OCI-LY3 (cell line): Measurements from ENCODE around the gene OSTM1.

Experiments used
- H2AFZ ChIP-seq: fragments of 200-600, 300-600 bp; shearing (Covaris generic); 2 replicates; pipeline ENCODE4 v1.6.0; 2014; ENCODE audit warnings: antibody characterized with exemption, low read depth, low read length
- H3K27ac ChIP-seq: fragments of 200-600, 300-600 bp; sonication (generic); 2 replicates; pipeline ENCODE4 v1.5.1; 2014; ENCODE audit warnings: mild to moderate bottlenecking, low read length, moderate library complexity, mixed read lengths
- H3K27me3 ChIP-seq: fragments of 200-600, 300-600 bp; sonication (generic); 2 replicates; pipeline ENCODE4 v1.6.1; 2014; ENCODE audit warnings: low read depth, low read length, mixed read lengths
- H3K36me3 ChIP-seq: fragments of 200-600, 300-600 bp; sonication (generic); replicated peaks from 2 replicates; pipeline ENCODE3; 2014; ENCODE audit warnings: low read depth, low read length, mixed read lengths
- H3K4me1 ChIP-seq: fragments of 300-600, 200-600 bp; sonication (generic); 2 replicates; pipeline ENCODE4 v1.6.1; 2014; ENCODE audit warnings: low read length, mixed read lengths
- H3K4me2 ChIP-seq: fragments of 200-600, 300-600 bp; sonication (generic); 2 replicates; pipeline ENCODE4 v1.6.1; 2014; ENCODE audit warnings: low read length, mixed read lengths
- H3K4me3 ChIP-seq: fragments of 300-600, 200-600 bp; sonication (generic); 2 replicates; pipeline ENCODE4 v1.5.1; 2014; ENCODE audit warnings: antibody characterized with exemption, mild to moderate bottlenecking, low read length, moderate library complexity
- H3K79me2 ChIP-seq: fragments of 300-600, 200-600 bp; shearing (Covaris generic); 2 replicates; pipeline ENCODE4 v1.6.1; 2014; ENCODE audit warnings: mild to moderate bottlenecking, low read length, mixed read lengths
- H3K9ac ChIP-seq: fragments of 300-600, 200-600 bp; shearing (Covaris generic); 2 replicates; pipeline ENCODE4 v1.6.0; 2014; ENCODE audit warnings: mild to moderate bottlenecking, low read length, moderate library complexity
- H3K9me3 ChIP-seq: fragments of 200-600, 300-600 bp; shearing (Covaris generic); 2 replicates; pipeline ENCODE4 v1.6.1; 2014; ENCODE audit warnings: low read length, mixed read lengths; ENCODE audit not compliant: insufficient read depth
- H4K20me1 ChIP-seq: fragments of 200-600, 300-600 bp; sonication (generic); 2 replicates; pipeline ENCODE4 v1.6.1; 2016; ENCODE audit warnings: low read length, mixed read lengths; ENCODE audit not compliant: insufficient read depth
- EZH2phosphoT487 ChIP-seq: fragments of 200-600 bp; shearing (Covaris generic); IDR thresholded peaks from 2 replicates; pipeline ENCODE4 v1.6.1; 2018; ENCODE audit warnings: antibody characterized with exemption, mixed run types, low read depth
- TF ChIP-seq, protein P1 (sequence below): fragments of 200-600, 300-600 bp; sonication (generic); IDR thresholded peaks from 2 replicates; pipeline ENCODE4 v1.5.1; 2014; ENCODE audit warnings: antibody characterized with exemption, low read length, low read depth

OSTM1 gene

GRCh38 chr6:108100003-108100402 is 25.5 kb upstream of the OSTM1 start:
- Histone ChIP-seq H4K20me1 (no peaks in the 10 kb centered on the region), H3K4me2 (no peak overlapping the region), H3K79me2 (no peaks in the 10 kb centered on the region), H3K27me3 (peaks cover 14% of the 10 kb centered on the region), H3K9me3 (no peaks in the 10 kb centered on the region), H3K27ac (no peak overlapping the region), H3K9ac (no peak overlapping the region), H2AFZ (no peak overlapping the region), H3K36me3 (no peaks in the 10 kb centered on the region), H3K4me1 (no peaks in the 10 kb centered on the region), H3K4me3 (no peak overlapping the region)
- TF ChIP-seq, protein P1, sequence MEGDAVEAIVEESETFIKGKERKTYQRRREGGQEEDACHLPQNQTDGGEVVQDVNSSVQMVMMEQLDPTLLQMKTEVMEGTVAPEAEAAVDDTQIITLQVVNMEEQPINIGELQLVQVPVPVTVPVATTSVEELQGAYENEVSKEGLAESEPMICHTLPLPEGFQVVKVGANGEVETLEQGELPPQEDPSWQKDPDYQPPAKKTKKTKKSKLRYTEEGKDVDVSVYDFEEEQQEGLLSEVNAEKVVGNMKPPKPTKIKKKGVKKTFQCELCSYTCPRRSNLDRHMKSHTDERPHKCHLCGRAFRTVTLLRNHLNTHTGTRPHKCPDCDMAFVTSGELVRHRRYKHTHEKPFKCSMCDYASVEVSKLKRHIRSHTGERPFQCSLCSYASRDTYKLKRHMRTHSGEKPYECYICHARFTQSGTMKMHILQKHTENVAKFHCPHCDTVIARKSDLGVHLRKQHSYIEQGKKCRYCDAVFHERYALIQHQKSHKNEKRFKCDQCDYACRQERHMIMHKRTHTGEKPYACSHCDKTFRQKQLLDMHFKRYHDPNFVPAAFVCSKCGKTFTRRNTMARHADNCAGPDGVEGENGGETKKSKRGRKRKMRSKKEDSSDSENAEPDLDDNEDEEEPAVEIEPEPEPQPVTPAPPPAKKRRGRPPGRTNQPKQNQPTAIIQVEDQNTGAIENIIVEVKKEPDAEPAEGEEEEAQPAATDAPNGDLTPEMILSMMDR = no peak

DNA sequence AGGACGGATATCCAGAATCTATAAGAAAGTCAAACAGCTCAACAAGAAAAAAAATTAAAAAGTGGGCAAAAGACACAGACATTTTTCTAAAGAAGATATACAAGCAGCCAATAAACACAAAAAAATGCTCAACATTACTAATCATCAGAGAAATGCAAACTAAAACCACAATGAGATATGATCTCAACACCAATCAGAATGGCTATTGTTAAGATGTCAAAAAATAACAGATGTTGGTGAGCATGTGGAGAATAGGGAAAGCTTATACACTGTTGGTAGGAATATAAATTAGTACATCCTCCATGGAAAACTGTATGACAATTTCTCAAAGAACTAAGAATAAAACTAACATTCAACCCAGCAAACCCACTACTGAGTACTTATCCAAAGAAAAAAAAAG is 23.3 kb upstream of the OSTM1 start:
- Histone ChIP-seq H3K27me3 (peaks cover 14% of the 10 kb centered on the region), H2AFZ (no peak overlapping the region), H3K4me3 (no peak overlapping the region), H4K20me1 (no peaks in the 10 kb centered on the region), H3K4me2 (no peak overlapping the region), H3K9ac (no peak overlapping the region), H3K36me3 (no peaks in the 10 kb centered on the region), H3K9me3 (no peaks in the 10 kb centered on the region), H3K27ac (no peak overlapping the region), H3K79me2 (no peaks in the 10 kb centered on the region), H3K4me1 (no peaks in the 10 kb centered on the region)
- TF ChIP-seq, protein P1 = no peak
- no peak for TF ChIP-seq EZH2phosphoT487

GRCh38 chr6:108093781-108094300 is 19.3 kb upstream of the OSTM1 start:
- no peak overlapping the region for H3K9ac ChIP-seq
- no peaks in the 10 kb centered on the region for H3K4me1 ChIP-seq
- H3K36me3 ChIP-seq = no peaks in the 10 kb centered on the region
- H3K27me3 ChIP-seq = no peaks in the 10 kb centered on the region
- H2AFZ ChIP-seq = no peak overlapping the region
- no peaks in the 10 kb centered on the region for H3K79me2 ChIP-seq
- no peaks in the 10 kb centered on the region for H3K9me3 ChIP-seq
- no peaks in the 10 kb centered on the region for H4K20me1 ChIP-seq
- no peak overlapping the region for H3K27ac ChIP-seq
- TF ChIP-seq EZH2phosphoT487 = no peak
- TF ChIP-seq, protein P1 = no peak
- no peak overlapping the region for H3K4me2 ChIP-seq
- no peak overlapping the region for H3K4me3 ChIP-seq

GRCh38 chr6:108091288-108091687 is 16.7 kb upstream of the OSTM1 start:
- no peaks in the 10 kb centered on the region for H3K36me3 ChIP-seq
- H3K79me2 ChIP-seq = no peaks in the 10 kb centered on the region
- TF ChIP-seq, protein P1 = no peak
- TF ChIP-seq EZH2phosphoT487 = no peak
- H3K4me2 ChIP-seq = no peak overlapping the region
- no peak overlapping the region for H3K4me3 ChIP-seq
- H3K9ac ChIP-seq = no peak overlapping the region
- H3K9me3 ChIP-seq = no peaks in the 10 kb centered on the region
- no peak overlapping the region for H2AFZ ChIP-seq
- H3K4me1 ChIP-seq = no peaks in the 10 kb centered on the region
- H4K20me1 ChIP-seq = no peaks in the 10 kb centered on the region
- H3K27ac ChIP-seq = no peak overlapping the region
- no peaks in the 10 kb centered on the region for H3K27me3 ChIP-seq
